Osteoblast (primary cell): ENCODE data around the gene EPHB2. TPM values are rescaled to one million over a fixed set of nuclear protein-coding genes. Genes with fewer than 3 reads are reported as not detected.
A peak's percentile ranks its signal among the peaks of the same experiment; 100 is the strongest.

Experiments
- DNase-seq: peaks from one replicate; pipeline ENCODE4 v3.0.0; 2011; ENCODE audit warnings: low spot score, mixed read lengths; ENCODE audit not compliant: insufficient read length; ENCODE audit errors: missing footprints
- H2AFZ ChIP-seq: 2 replicates; pipeline ENCODE4 v1.6.0; 2011; ENCODE audit warnings: mild to moderate bottlenecking, low read length
- H3K27ac ChIP-seq: 2 replicates; pipeline ENCODE4 v1.5.1; 2011; ENCODE audit warnings: mild to moderate bottlenecking, low read depth, low read length, moderate library complexity
- H3K27me3 ChIP-seq: 2 replicates; pipeline ENCODE4 v1.6.0; 2012; ENCODE audit warnings: mild to moderate bottlenecking, control low read depth, inconsistent platforms, low read length, moderate library complexity; ENCODE audit not compliant: insufficient read depth
- H3K36me3 ChIP-seq: 2 replicates; pipeline ENCODE4 v1.5.1; 2011; ENCODE audit warnings: mild to moderate bottlenecking, low read length, control low read depth, moderate library complexity; ENCODE audit not compliant: insufficient read depth
- H3K4me1 ChIP-seq: 2 replicates; pipeline ENCODE4 v1.5.1; 2011; ENCODE audit warnings: mild to moderate bottlenecking, low read length, control low read depth, moderate library complexity; ENCODE audit not compliant: insufficient read depth
- H3K4me2 ChIP-seq: 2 replicates; pipeline ENCODE4 v1.6.0; 2011; ENCODE audit warnings: mild to moderate bottlenecking, low read length; ENCODE audit not compliant: insufficient read depth
- H3K4me3 ChIP-seq: fragments of 200-600 bp; sonication (generic); 3 replicates; pipeline ENCODE4 v1.5.1; 2012; ENCODE audit warnings: mild to moderate bottlenecking, low read length, inconsistent platforms; ENCODE audit not compliant: insufficient read depth
- H3K79me2 ChIP-seq: 2 replicates; pipeline ENCODE4 v1.6.0; 2012; ENCODE audit warnings: mild to moderate bottlenecking, low read length, control low read depth, inconsistent platforms; ENCODE audit not compliant: insufficient read depth
- H3K9me3 ChIP-seq: 2 replicates; pipeline ENCODE4 v1.5.1; 2011; ENCODE audit warnings: low read depth, low read length, control low read depth
- H4K20me1 ChIP-seq: 2 replicates; pipeline ENCODE4 v1.6.0; 2012; ENCODE audit warnings: mild to moderate bottlenecking, low read length, control low read depth; ENCODE audit not compliant: insufficient read depth
- CTCF ChIP-seq: IDR thresholded peaks from 2 replicates; pipeline ENCODE4 v1.5.1; 2011; ENCODE audit warnings: mild to moderate bottlenecking, low read depth, low read length, moderate library complexity; ENCODE audit errors: extremely low read depth
- total RNA-seq: library from RNA; depleted of rRNA; stranded (reverse); fragments of >200 nt; gene quantifications from 2 replicates; pipeline ENCODE4 v1.2.3, GENCODE V29; 2012

The EPHB2 gene
- total RNA-seq, 1 donor = 8.7 TPM

DNA sequence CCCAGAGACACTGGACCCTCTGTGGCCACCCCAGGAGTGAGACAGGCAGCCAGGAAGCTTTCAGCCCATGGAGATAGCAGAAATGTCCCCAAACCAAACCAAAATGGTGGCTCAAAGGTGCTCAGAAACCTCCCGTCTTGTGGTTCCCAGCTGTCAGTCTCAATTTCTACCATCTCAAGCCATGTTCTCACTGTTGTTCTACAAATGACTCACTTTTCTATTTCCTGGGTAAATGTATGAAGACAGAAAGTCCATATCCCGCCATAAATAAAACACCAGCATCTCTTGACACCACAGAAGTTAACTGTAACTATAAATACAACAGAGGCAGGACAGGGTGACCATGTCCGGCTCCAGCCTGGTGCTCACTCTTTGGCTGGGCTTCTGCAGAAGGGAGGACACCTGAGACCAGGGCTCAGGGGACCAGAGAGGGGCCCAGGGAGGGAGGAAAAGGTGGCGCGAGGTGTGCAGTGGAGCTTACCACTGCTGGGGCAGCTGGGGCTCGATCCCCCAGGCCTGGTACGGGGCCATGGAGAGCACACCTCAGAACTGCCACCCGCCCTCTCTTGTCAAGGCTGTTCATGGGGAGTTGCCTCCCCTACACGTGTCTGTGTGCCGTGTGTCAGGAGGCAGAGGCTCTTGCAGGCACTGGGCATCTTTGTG, 43.6 kb downstream of the EPHB2 start:
- H3K4me3 ChIP-seq = peak overlapping the region; percentile 11
- no peaks in the 10 kb centered on the region for H4K20me1 ChIP-seq
- H3K4me1 ChIP-seq = peaks cover 34% of the 10 kb centered on the region
- no peaks in the 10 kb centered on the region for H3K27me3 ChIP-seq
- no peaks in the 10 kb centered on the region for H3K9me3 ChIP-seq
- H3K27ac ChIP-seq = peak overlapping the region; percentile 80
- H3K36me3 ChIP-seq = no peaks in the 10 kb centered on the region
- no peak for TF ChIP-seq CTCF
- no peaks in the 10 kb centered on the region for H3K79me2 ChIP-seq
- peak overlapping the region; percentile 94 for H2AFZ ChIP-seq
- peak overlapping the region; percentile 68 for H3K4me2 ChIP-seq
- DNase-seq = peak; percentile 94

- H4K20me1 ChIP-seq = no peaks in the 10 kb centered on the region
- H3K9me3 ChIP-seq = no peaks in the 10 kb centered on the region
- H3K79me2 ChIP-seq = no peaks in the 10 kb centered on the region
- H3K27me3 ChIP-seq = no peaks in the 10 kb centered on the region
- TF ChIP-seq CTCF = no peak
- no peak overlapping the region for H3K4me2 ChIP-seq
- no peak overlapping the region for H3K27ac ChIP-seq
- no peaks in the 10 kb centered on the region for H3K36me3 ChIP-seq
- DNase-seq = peak; percentile 63
- H2AFZ ChIP-seq = no peak overlapping the region
- H3K4me3 ChIP-seq = no peak overlapping the region
- peaks cover 32% of the 10 kb centered on the region for H3K4me1 ChIP-seq
These were observed 44.2 kb downstream of the EPHB2 start for GRCh38 chr1:22754824-22755223.

DNA sequence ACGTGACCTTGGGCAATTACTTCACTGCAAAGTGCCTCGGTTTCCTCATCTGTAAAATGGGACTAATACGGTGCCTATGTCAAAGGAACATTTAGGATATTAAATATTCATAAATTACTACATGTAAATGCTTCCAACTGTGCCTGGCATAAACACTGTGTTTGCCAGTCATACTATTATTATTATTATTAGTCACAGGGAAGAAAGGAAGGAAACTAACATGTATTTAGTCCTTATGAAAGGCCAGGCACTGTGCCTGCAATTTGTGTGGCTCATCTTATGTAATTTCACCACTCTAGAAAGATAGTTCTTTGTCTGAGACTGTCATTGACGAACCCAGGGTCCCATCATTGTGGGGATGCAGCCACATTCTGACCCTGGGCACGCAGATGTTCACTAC, 45.0 kb downstream of the EPHB2 start:
- Histone ChIP-seq H3K36me3 (no peaks in the 10 kb centered on the region), H2AFZ (no peak overlapping the region), H3K27ac (no peak overlapping the region), H4K20me1 (no peaks in the 10 kb centered on the region), H3K4me1 (peaks cover 27% of the 10 kb centered on the region), H3K27me3 (no peaks in the 10 kb centered on the region), H3K9me3 (no peaks in the 10 kb centered on the region), H3K79me2 (no peaks in the 10 kb centered on the region), H3K4me3 (no peak overlapping the region), H3K4me2 (no peak overlapping the region)
- TF ChIP-seq CTCF = no peak
- DNase-seq = peak; percentile 80

GRCh38 chr1:22756125-22756735, 45.6 kb downstream of the EPHB2 start:
- no peaks in the 10 kb centered on the region for H3K79me2 ChIP-seq
- no peaks in the 10 kb centered on the region for H3K9me3 ChIP-seq

More at GRCh38 chr1:22756125-22756735, 45.6 kb downstream of the EPHB2 start:
- TF ChIP-seq CTCF = no peak
- no peaks in the 10 kb centered on the region for H3K27me3 ChIP-seq
- no peaks in the 10 kb centered on the region for H3K36me3 ChIP-seq
- no peak overlapping the region for H3K4me2 ChIP-seq
- H3K4me1 ChIP-seq = peaks cover 24% of the 10 kb centered on the region
- H3K4me3 ChIP-seq = no peak overlapping the region
- H4K20me1 ChIP-seq = no peaks in the 10 kb centered on the region
- peak; percentile 46 for DNase-seq
- no peak overlapping the region for H3K27ac ChIP-seq
- no peak overlapping the region for H2AFZ ChIP-seq
